ENCODE measurements around the gene RABGEF1.

RABGEF1 gene

DNA sequence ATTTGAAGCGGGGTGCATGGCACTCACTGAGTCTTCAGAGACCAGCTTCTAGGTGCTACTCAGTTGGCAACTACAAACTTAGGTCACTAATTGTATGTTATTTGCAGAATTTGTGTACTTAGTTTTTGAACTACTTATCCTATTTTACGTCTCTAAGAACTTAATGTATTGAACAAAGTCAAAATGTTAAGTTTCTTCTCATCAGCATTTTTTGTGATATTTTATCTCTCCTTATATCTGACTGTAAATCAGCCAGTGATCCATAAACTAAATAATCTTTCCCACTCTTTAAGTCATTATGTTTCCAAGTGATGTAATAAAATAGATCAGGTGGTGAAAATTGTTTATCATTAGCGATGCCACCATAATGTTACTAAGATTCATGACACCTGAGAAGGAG lies 120.2 kb downstream of the RABGEF1 start:
- DNase-seq: no peak
